Endothelial cell of umbilical vein (primary cell): ENCODE results near the gene USP7. TPM values are rescaled to one million over a fixed set of nuclear protein-coding genes. Genes with fewer than 3 reads are reported as not detected.

Experiments
- BruUV-seq: library from RNA; stranded (reverse); fragments of 400-500 nt; replicated peaks from 2 replicates; lab custom pipeline; 2021; lab: Mats Ljungman, UMichigan
- CTCF ChIA-PET: fragments of 300-600, 350-600 bp; sonication (Branson Sonifier 250); formaldehyde crosslinking; loops from one replicate; lab custom pipeline; 2021; ENCODE audit warnings: antibody characterized with exemption, inconsistent platforms; lab: Charles Lee
- POLR2A ChIA-PET: fragments of 300-600, 350-600 bp; sonication (Branson Sonifier 250); formaldehyde crosslinking; loops from one replicate; lab custom pipeline; 2021; ENCODE audit warnings: antibody characterized with exemption, inconsistent platforms; lab: Charles Lee
- DNase-seq: peaks from one replicate; pipeline ENCODE4 v3.0.0-alpha.2; 2011; ENCODE audit warnings: low read depth, low spot score
- FAIRE-seq: peaks from 2 replicates; lab custom pipeline; 2011; peaks lifted over from hg19 to GRCh38; lab: Jason Lieb, UNC
- H2AFZ ChIP-seq: 2 replicates; pipeline ENCODE4 v1.6.0; 2012; ENCODE audit warnings: low read depth, low read length, control low read depth, inconsistent platforms
- H3K27ac ChIP-seq: 2 replicates; pipeline ENCODE4 v1.5.1; 2011; ENCODE audit warnings: low read depth, mild to moderate bottlenecking, control low read depth, low read length, moderate library complexity; ENCODE audit not compliant: insufficient read depth
- H3K27me3 ChIP-seq, 2 experiments: 2 replicates each; pipeline versions ENCODE4 v1.6.0 to v1.6.1; 2011; ENCODE audit warnings: low read length in 2 of 2, mixed read lengths in 1 of 2; ENCODE audit not compliant: control insufficient read depth in 2 of 2, insufficient read depth in 2 of 2
- H3K36me3 ChIP-seq, 2 experiments: 2 replicates in 1 of 2; 3 replicates in 1 of 2; pipeline ENCODE4 v1.5.1; 2011; ENCODE audit warnings: low read length in 2 of 2, mild to moderate bottlenecking in 1 of 2, moderate library complexity in 1 of 2; ENCODE audit not compliant: control insufficient read depth in 2 of 2, insufficient read depth in 2 of 2; ENCODE audit errors: extremely low read depth in 1 of 2
- H3K4me1 ChIP-seq: 3 replicates; pipeline ENCODE4 v1.5.1; 2011; ENCODE audit warnings: mild to moderate bottlenecking, low read length; ENCODE audit not compliant: control insufficient read depth, insufficient read depth; ENCODE audit errors: extremely low read depth
- H3K4me2 ChIP-seq: 2 replicates; pipeline ENCODE4 v1.6.1; 2011; ENCODE audit warnings: low read length, control low read depth, mixed read lengths; ENCODE audit not compliant: insufficient read depth
- H3K4me3 ChIP-seq, 3 experiments: fragments of 200-600 bp in 1 of 3; sonication (generic), shearing (Covaris generic) in 1 of 3; replicated peaks in 1 of 3; 2 replicates each; pipeline ENCODE4 v1.5.1; 2011 to 2016; ENCODE audit warnings: control low read depth in 3 of 3, low read length in 3 of 3, mild to moderate bottlenecking in 2 of 3, inconsistent platforms in 1 of 3, low read depth in 1 of 3, moderate library complexity in 1 of 3; ENCODE audit not compliant: insufficient read depth in 1 of 3
- H3K79me2 ChIP-seq: 2 replicates; pipeline ENCODE4 v1.6.0; 2012; ENCODE audit warnings: low read length, inconsistent platforms; ENCODE audit not compliant: control insufficient read depth, insufficient read depth
- H3K9ac ChIP-seq: replicated peaks from 2 replicates; pipeline ENCODE3; 2011; ENCODE audit warnings: low read length, control low read depth; ENCODE audit not compliant: insufficient read depth; ENCODE audit errors: extremely low read depth
- H3K9me1 ChIP-seq: replicated peaks from 3 replicates; pipeline ENCODE4 v1.6.0; 2011; ENCODE audit warnings: mild to moderate bottlenecking, low read length; ENCODE audit not compliant: control insufficient read depth, insufficient read depth; ENCODE audit errors: extremely low read depth
- H3K9me3 ChIP-seq: replicated peaks from 2 replicates; pipeline ENCODE4 v1.5.1; 2012; ENCODE audit warnings: low read length, inconsistent platforms; ENCODE audit not compliant: control insufficient read depth, insufficient read depth
- H4K20me1 ChIP-seq: replicated peaks from 2 replicates; pipeline ENCODE3; 2011; ENCODE audit warnings: mild to moderate bottlenecking, low read length; ENCODE audit not compliant: control insufficient read depth, insufficient read depth; ENCODE audit errors: extremely low read depth
- CTCF ChIP-seq, 2 donors: IDR thresholded peaks; 1 replicate in 1 of 2; 2 replicates in 1 of 2; pipeline ENCODE4 v1.5.1; 2011; ENCODE audit warnings: low read length in 2 of 2, mild to moderate bottlenecking in 2 of 2, moderate library complexity in 2 of 2, control low read depth in 1 of 2, inconsistent platforms in 1 of 2, low read depth in 1 of 2; ENCODE audit not compliant: insufficient read depth in 1 of 2; ENCODE audit errors: extremely low read depth in 1 of 2
- EZH2 ChIP-seq: IDR thresholded peaks from 2 replicates; pipeline ENCODE4 v1.6.1; 2012; ENCODE audit warnings: borderline replicate concordance, low read depth, mild to moderate bottlenecking, moderate library complexity, low read length, inconsistent platforms; ENCODE audit not compliant: severe bottlenecking
- FOS ChIP-seq: IDR thresholded peaks from 2 replicates; pipeline ENCODE4 v1.6.1; 2011; ENCODE audit warnings: mild to moderate bottlenecking, low read length, moderate library complexity, borderline replicate concordance; ENCODE audit not compliant: insufficient read depth
- GATA2 ChIP-seq: IDR thresholded peaks from 2 replicates; pipeline ENCODE4 v1.7.0; 2011; ENCODE audit warnings: low read depth, mild to moderate bottlenecking, moderate library complexity, mixed read lengths, low read length; ENCODE audit not compliant: insufficient read length, insufficient read depth
- JUN ChIP-seq: IDR thresholded peaks from 2 replicates; pipeline ENCODE4 v1.6.1; 2011; ENCODE audit warnings: borderline replicate concordance, low read depth; ENCODE audit not compliant: insufficient read length, insufficient read depth
- MAX ChIP-seq: IDR thresholded peaks from 2 replicates; pipeline ENCODE4 v1.6.1; 2011; ENCODE audit not compliant: insufficient read depth, insufficient read length
- MYC ChIP-seq: IDR thresholded peaks from one replicate; pipeline ENCODE4 v1.6.1; 2011; ENCODE audit warnings: mild to moderate bottlenecking, low read depth, low read length
- POLR2AphosphoS5 ChIP-seq: IDR thresholded peaks from 2 replicates; pipeline ENCODE4 v1.6.1; 2012; ENCODE audit warnings: low read depth, mild to moderate bottlenecking, control low read depth, low read length, moderate library complexity; ENCODE audit not compliant: insufficient read depth
- dilution Hi-C: fragments of 300-500 bp; cut with MboI; formaldehyde crosslinking; loops from one replicate; pipeline ENCODE4 v1.15.0; 2019; ENCODE audit warnings: low sequenced_read_pairs; ENCODE audit not compliant: extremely low pct_ligation_motif_present
- intact Hi-C: fragments of 100-400 bp; cut with micrococcal nuclease; formaldehyde crosslinking; loops from one replicate; pipeline ENCODE4 v1.10.0; 2022
- polyA plus RNA-seq, 4 experiments: library from polyadenylated mRNA; depleted of rRNA in 3 of 4; stranded (reverse) in 3 of 4; unstranded in 1 of 4; fragments of >200 nt; gene quantifications; 2 replicates each; pipeline versions ENCODE4 v1.2.1 to v1.2.3, GENCODE V29; 2011 to 2012; ENCODE audit warnings: missing spikeins in 1 of 4
- total RNA-seq: library from RNA; stranded (reverse); gene quantifications from 2 replicates; pipeline ENCODE4 v1.2.3, GENCODE V29; 2021

The USP7 gene
- total and polyA plus RNA-seq, 2 donors (not counting 3 experiments of a cell fraction or from before 2014, with no cell fraction given), result 17.7 to 130 TPM

- FAIRE-seq (peak; percentile 40), DNase-seq (no peak)
- ChIA-PET CTCF (interaction anchor here (1.2 to 5.2 kb wide), 2 partner anchors 8 to 122 kb away, joined by 3 to 23 read pairs; no protein-coding TSS in a partner anchor), POLR2A (no interaction called here)
- dilution Hi-C loops (no loop called here), intact Hi-C loops (loop anchor here (1.0 to 5.0 kb wide), 2 partner anchors 120 to 320 kb away; no protein-coding TSS in a partner anchor)
- no peak overlapping the region for H3K27ac ChIP-seq
- H3K9me1 ChIP-seq, result no peaks in the 10 kb centered on the region
- TF ChIP-seq FOS (no peak), GATA2 (no peak), MYC (no peak), EZH2 (no peak), JUN (no peak), MAX (no peak), CTCF (IDR thresholded peaks at IDR 0.05; ENCODE audit: extremely low read depth in 1 of 2, insufficient read depth in 1 of 2, low read depth in 1 of 2, low read length in 2 of 2) (no peak), POLR2AphosphoS5 (no peak)
- no peak overlapping the region for H2AFZ ChIP-seq
- no peaks in the 10 kb centered on the region for H3K79me2 ChIP-seq
- H3K9me3 ChIP-seq, result no peaks in the 10 kb centered on the region
- no peak overlapping the region for H3K4me3 ChIP-seq
- peaks cover 12% of the 10 kb centered on the region for H3K4me1 ChIP-seq
- no peak overlapping the region for H3K9ac ChIP-seq
- H3K36me3 ChIP-seq, result peaks cover 3 to 16% of the 10 kb centered on the region in 2 experiments
- H4K20me1 ChIP-seq, result no peaks in the 10 kb centered on the region
- H3K4me2 ChIP-seq, result no peak overlapping the region
- H3K27me3 ChIP-seq, result no peaks in the 10 kb centered on the region
- no TSS peak for BruUV-seq
These were observed 76.9 kb downstream of the USP7 start for GRCh38 chr16:8886593-8887430.
